EH (cell line): Measurements from ENCODE around the gene TRIM52.

Experiments used
- DNase-seq: peaks from one replicate; pipeline ENCODE4 v3.0.0-alpha.2; 2015; ENCODE audit warnings: low read depth

TRIM52 gene

DNA sequence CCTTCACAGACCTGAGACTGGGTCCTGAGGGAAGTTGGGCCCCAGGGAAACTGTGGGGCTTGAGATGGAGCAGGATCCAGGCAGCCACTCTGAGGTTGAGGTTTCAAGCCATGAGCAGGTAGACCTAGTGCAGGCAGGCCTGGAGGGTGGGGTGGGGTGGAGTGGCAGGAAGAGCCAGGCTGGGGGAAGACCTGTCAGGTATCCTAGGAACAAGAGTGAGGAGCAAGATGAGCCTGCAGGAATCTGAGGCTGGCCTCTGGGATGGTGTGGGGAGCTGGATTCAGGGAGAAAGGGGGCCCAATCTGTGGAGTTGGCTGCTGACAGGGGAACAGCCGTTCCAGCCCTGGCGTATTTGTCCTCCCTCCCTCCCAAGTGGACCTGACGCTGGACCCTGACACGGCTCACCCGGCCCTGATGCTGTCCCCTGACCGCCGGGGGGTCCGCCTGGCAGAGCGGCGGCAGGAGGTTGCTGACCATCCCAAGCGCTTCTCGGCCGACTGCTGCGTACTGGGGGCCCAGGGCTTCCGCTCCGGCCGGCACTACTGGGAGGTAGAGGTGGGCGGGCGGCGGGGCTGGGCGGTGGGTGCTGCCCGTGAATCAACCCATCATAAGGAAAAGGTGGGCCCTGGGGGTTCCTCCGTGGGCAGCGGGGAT, 27.0 kb downstream of the TRIM52 start:
- no peak for DNase-seq

DNA sequence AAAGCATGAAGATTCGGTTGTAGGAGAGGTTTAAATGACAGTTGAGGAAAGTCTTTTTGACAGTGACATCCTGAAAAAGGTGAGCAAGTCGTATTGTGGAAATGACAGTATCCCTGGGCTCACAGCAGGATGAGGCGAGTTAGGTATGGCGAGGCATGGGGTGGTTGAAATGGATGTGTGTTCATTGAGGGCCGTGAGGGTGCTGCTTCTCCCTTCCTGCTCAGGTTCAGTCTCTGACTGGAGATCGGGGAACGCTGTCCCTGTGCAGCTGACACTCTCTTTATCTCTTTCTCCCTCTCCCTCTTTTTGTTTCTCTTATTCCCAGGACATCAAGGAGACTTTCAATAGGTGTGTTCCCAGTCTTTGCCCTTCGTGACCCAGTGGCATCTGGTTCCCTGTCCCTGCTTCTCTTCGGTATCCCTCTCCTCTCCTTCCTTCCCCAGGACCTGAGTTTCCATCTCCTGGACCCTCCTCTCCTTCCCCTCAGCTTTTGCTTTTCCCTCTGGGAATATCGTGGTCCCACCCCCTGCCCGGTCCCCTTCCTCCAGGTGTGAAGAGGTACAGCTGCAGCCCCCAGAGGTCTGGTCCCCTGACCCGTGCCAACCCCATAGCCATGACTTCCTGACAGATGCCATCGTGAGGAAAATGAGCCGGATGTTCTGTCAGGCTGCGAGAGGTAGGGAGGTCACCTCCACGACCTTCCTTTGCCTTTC, 27.7 kb downstream of the TRIM52 start:
- DNase-seq: no peak

GRCh38 chr5:181232593-181232992, 28.4 kb downstream of the TRIM52 start:
- no peak for DNase-seq

GRCh38 chr5:181231432-181231831, 29.5 kb downstream of the TRIM52 start:
- DNase-seq: no peak

GRCh38 chr5:181230551-181230950, 30.4 kb downstream of the TRIM52 start:
- DNase-seq: no peak

GRCh38 chr5:181229996-181230395, 30.9 kb downstream of the TRIM52 start:
- DNase-seq: no peak

- no peak for DNase-seq
Measured at GRCh38 chr5:181224390-181225229, 36.3 kb downstream of the TRIM52 start.

DNA sequence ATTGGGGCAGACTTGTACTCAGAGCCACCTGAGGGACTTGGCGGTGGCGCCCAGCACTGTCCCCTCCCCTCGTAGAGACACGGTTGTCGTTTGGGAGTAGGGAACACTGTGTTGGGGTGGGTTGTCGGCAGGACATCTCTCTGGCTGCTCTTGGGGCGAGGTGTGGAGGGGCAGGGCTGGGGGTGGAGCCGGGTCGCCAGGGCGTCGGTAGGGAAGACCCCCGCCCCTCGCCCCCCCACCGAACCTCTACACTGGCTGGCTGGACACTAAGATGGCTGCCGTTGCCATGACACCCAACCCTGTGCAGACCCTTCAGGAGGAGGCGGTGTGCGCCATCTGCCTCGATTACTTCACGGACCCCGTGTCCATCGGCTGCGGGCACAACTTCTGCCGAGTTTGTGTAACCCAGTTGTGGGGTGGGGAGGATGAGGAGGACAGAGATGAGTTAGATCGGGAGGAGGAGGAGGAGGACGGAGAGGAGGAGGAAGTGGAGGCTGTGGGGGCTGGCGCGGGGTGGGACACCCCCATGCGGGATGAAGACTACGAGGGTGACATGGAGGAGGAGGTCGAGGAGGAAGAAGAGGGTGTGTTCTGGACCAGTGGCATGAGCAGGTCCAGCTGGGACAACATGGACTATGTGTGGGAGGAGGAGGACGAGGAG, 37.1 kb downstream of the TRIM52 start:
- peak; percentile 52 for DNase-seq

GRCh38 chr5:181223058-181223728, 37.8 kb downstream of the TRIM52 start, which contains the start of gene TRIM41:
Gene TRIM41 (plus strand): TSS chr5:181223281. CDS start chr5:181224000, 719 bp downstream.
- peak; percentile 99 for DNase-seq

- DNase-seq: no peak
Measured at GRCh38 chr5:181222630-181223057, 38.3 kb downstream of the TRIM52 start.

GRCh38 chr5:181221792-181222629, 38.9 kb downstream of the TRIM52 start:
- peak; percentile 97 for DNase-seq

DNA sequence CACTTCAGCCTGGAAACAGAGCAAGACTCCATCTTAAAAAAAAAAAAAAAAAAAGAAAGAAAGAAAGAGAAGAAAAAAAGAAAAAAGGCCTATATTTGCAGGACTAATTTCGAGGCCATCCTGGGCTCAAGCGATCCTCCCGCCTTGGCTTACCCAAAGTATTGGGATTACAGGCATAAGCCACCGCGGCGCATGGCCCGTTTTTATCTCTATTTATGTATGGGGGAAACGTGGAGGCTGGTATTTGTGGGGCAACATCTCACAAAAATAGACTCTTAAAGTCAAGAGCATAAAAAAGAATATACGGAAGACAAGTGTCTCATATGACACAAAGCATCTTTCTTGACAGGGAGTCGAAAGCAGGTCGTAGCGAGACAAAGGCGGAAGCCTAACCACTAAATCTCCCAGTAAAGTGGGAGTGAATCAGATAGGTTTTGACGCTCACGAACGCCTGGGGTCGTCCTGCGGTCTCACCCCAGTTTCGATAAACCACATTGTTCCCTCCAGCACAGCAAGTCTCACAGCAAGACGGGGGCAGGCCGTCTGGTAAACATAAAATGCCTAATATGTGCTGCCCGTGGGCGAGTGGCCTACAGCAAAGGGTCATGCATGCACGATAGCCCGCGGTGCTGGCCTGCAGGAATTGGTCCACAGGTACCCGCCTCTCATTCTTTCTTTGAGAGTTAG, 39.7 kb downstream of the TRIM52 start:
- no peak for DNase-seq

DNA sequence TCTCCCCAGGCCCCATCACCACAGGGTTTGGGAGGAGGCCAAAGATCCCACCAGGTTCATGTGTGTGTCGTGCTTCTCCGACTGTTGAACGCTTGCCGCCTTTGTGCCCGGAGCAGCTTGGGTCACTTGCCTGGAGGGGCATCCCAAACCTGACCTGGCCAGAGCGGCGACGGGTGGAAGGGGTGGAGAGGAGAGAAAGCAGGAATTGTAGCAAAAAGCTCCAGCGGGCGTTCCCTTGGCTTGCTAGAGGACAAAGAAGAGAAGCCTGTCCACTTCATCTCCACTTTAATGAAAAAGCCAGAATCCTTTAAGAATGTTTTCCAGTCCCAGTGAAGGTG, 40.8 kb downstream of the TRIM52 start:
- no peak for DNase-seq

- no peak for DNase-seq
Measured at GRCh38 chr5:181219262-181220177, 41.4 kb downstream of the TRIM52 start.

GRCh38 chr5:181218795-181219124, 42.2 kb downstream of the TRIM52 start:
- peak; percentile 31 for DNase-seq

DNA sequence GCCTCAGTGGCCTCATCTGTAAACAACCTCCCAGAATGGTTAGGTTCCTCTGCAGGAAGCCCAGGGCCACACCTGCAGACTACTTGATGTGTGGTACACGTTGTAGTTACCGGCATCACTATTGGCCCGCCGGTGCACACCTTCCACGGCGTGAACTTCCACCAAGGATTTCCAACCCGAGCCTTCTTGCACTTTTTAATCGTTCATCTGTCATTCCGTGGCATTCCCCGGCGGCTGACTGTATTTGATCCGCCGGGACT, 43.2 kb downstream of the TRIM52 start:
- DNase-seq: no peak

GRCh38 chr5:181217111-181217802, 43.7 kb downstream of the TRIM52 start:
- peak; percentile 66 for DNase-seq

DNA sequence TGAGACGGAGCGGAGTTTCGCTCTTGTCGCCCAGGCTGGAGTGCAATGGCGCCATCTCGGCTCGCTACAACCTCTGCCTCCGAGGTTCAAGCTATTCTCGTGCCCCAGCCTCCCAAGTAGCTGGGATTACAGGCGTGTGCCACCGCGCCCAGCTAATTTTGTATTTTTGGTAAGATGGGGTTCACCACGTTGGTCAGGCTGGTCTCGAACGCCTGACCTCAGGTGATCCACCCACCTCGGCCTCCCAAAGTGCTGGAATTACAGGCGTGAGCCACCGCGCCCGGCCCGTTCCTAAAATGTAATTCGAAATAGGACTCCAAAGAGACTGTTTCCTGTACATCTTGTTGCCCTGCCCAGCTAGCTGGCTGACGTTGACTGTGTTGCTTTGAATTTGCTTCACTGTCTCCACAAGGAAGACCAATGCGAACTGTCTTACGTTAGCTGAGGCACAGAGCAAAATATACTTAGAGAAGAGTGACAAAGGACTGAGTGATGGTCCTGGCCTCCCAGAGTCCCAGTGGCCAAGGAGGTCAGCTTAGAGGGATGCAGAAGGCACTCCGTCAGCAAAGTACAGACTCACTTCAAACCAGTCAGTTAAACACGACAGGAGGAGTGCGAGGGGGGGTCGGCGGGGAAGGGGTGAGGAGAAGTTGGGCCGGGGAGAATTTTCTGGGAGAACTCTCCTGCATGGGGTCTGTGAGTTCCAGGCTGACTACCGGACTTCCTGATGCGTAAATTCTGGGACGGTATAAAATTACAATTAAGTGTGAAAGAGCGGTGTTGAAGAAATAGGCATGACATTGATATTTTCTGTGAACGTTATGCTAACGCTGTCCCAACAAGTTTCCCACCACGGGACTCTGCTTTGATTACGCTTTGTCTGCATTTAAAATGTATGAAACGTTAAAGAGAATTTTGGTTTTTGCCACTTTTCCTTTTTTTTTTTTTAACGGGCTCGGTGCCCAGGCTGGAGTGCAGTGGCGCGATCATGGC, 44.6 kb downstream of the TRIM52 start:
- DNase-seq: peak; percentile 39
